HEK293 (cell line): ENCODE results near the gene XK.

Experiments used
- CTCF ChIA-PET: fragments of 350-600 bp; formaldehyde crosslinking; extraction: SDS; loops from one replicate; lab custom pipeline; 2021; ENCODE audit warnings: antibody characterized with exemption; lab: Yijun Ruan, JAX
- POLR2A ChIA-PET: fragments of 300-600 bp; formaldehyde crosslinking; extraction: SDS; loops from one replicate; lab custom pipeline; 2020; ENCODE audit warnings: antibody characterized with exemption, inconsistent platforms; lab: Yijun Ruan, JAX
- H3K27ac ChIP-seq: fragments of 200-500 bp; sonication (Bioruptor generic); 2 replicates; pipeline ENCODE4 v1.5.1; 2014; ENCODE audit warnings: low read depth, low read length, control low read depth, inconsistent platforms; ENCODE audit errors: extremely low read depth
- H3K36me3 ChIP-seq, 2 experiments: fragments of 200-500 bp in 1 of 2; sonication (Bioruptor generic) in 1 of 2; 1 replicate in 1 of 2; 2 replicates in 1 of 2; pipeline ENCODE4 v1.5.1; 2014 to 2017; ENCODE audit warnings: inconsistent platforms in 2 of 2, low read length in 2 of 2; ENCODE audit not compliant: control insufficient read depth in 2 of 2, insufficient read depth in 1 of 2
- H3K4me1 ChIP-seq: fragments of 200-500 bp; sonication (Bioruptor generic); 2 replicates; pipeline ENCODE4 v1.5.1; 2014; ENCODE audit warnings: mild to moderate bottlenecking, low read length, inconsistent platforms; ENCODE audit not compliant: control insufficient read depth, insufficient read depth
- H3K4me3 ChIP-seq: 2 replicates; pipeline ENCODE4 v1.5.1; 2011; ENCODE audit warnings: low read depth, mild to moderate bottlenecking, control low read depth, low read length, moderate library complexity
- H3K9me3 ChIP-seq: fragments of 200-500 bp; sonication (Bioruptor generic); 2 replicates; pipeline ENCODE4 v1.5.1; 2014; ENCODE audit warnings: low read depth, low read length, inconsistent platforms; ENCODE audit not compliant: control insufficient read depth, insufficient read depth
- EGR2 ChIP-seq: fragments of 450-650 bp; formaldehyde crosslinking; IDR thresholded peaks from 2 replicates; pipeline ENCODE4 v1.5.1; 2016; ENCODE audit warnings: low read depth, missing biosample characterization, missing genetic modification characterization
- HOXA7 ChIP-seq: sonication (generic); formaldehyde crosslinking; IDR thresholded peaks from 2 replicates; pipeline ENCODE4 v1.8.1; 2022; ENCODE audit warnings: missing genetic modification reagents, borderline replicate concordance
- HOXC10 ChIP-seq: sonication (generic); formaldehyde crosslinking; IDR thresholded peaks from 2 replicates; pipeline ENCODE4 v1.8.1; 2023; ENCODE audit warnings: mild to moderate bottlenecking, missing genetic modification reagents
- KLF1 ChIP-seq: fragments of 450-650 bp; formaldehyde crosslinking; IDR thresholded peaks from 2 replicates; pipeline ENCODE4 v1.5.1; 2016; ENCODE audit warnings: missing biosample characterization, missing genetic modification characterization
- KLF8 ChIP-seq: fragments of 450-650 bp; formaldehyde crosslinking; IDR thresholded peaks from 2 replicates; pipeline ENCODE4 v1.5.1; 2016; ENCODE audit warnings: missing biosample characterization, missing genetic modification characterization
- SETDB1 ChIP-seq: IDR thresholded peaks from one replicate; pipeline ENCODE4 v1.6.1; 2017; ENCODE audit warnings: mild to moderate bottlenecking, low read length, moderate library complexity, mixed read lengths; ENCODE audit not compliant: insufficient read length
- ZEB2 ChIP-seq: fragments of 450-650 bp; formaldehyde crosslinking; IDR thresholded peaks from 2 replicates; pipeline ENCODE4 v1.5.1; 2016; ENCODE audit warnings: missing biosample characterization, missing genetic modification characterization
- ZIC2 ChIP-seq: fragments of 450-650 bp; formaldehyde crosslinking; IDR thresholded peaks from 2 replicates; pipeline ENCODE4 v1.5.1; 2016; ENCODE audit warnings: missing biosample characterization, missing genetic modification characterization
- ZNF2 ChIP-seq: fragments of 450-650 bp; formaldehyde crosslinking; IDR thresholded peaks from 2 replicates; pipeline ENCODE4 v1.5.1; 2016; ENCODE audit warnings: missing biosample characterization, missing genetic modification characterization
- ZNF23 ChIP-seq: fragments of 450-650 bp; formaldehyde crosslinking; IDR thresholded peaks from 2 replicates; pipeline ENCODE4 v1.5.1; 2016; ENCODE audit warnings: missing biosample characterization, missing genetic modification characterization, borderline replicate concordance
- ZNF366 ChIP-seq: fragments of 450-650 bp; formaldehyde crosslinking; conservative IDR thresholded peaks from 2 replicates; pipeline ENCODE4 v1.5.1; 2016; ENCODE audit warnings: missing biosample characterization, missing genetic modification characterization
- ZNF514 ChIP-seq: fragments of 450-650 bp; formaldehyde crosslinking; IDR thresholded peaks from 2 replicates; pipeline ENCODE4 v1.5.1; 2016; ENCODE audit warnings: missing biosample characterization, missing genetic modification characterization
- ZNF561 ChIP-seq: fragments of 450-650 bp; IDR thresholded peaks from 2 replicates; pipeline ENCODE4 v1.5.1; 2018; ENCODE audit warnings: missing biosample characterization, missing genetic modification characterization, borderline replicate concordance
- ZNF585B ChIP-seq: fragments of 450-650 bp; formaldehyde crosslinking; IDR thresholded peaks from 2 replicates; pipeline ENCODE4 v1.5.1; 2016; ENCODE audit warnings: missing biosample characterization, missing genetic modification characterization
- ZNF670 ChIP-seq: fragments of 450-650 bp; formaldehyde crosslinking; IDR thresholded peaks from 2 replicates; pipeline ENCODE4 v1.5.1; 2016; ENCODE audit warnings: missing biosample characterization, missing genetic modification characterization, low read depth
- ZNF768 ChIP-seq: fragments of 450-650 bp; formaldehyde crosslinking; IDR thresholded peaks from 2 replicates; pipeline ENCODE4 v1.5.1; 2018; ENCODE audit warnings: missing biosample characterization, mild to moderate bottlenecking, missing genetic modification characterization
- TF ChIP-seq, protein P1 (sequence below): fragments of 450-650 bp; formaldehyde crosslinking; IDR thresholded peaks from 2 replicates; pipeline ENCODE4 v1.5.1; 2016; ENCODE audit warnings: missing biosample characterization, missing genetic modification characterization
- TF ChIP-seq, protein P2 (sequence below): fragments of 450-650 bp; formaldehyde crosslinking; IDR thresholded peaks from 2 replicates; pipeline ENCODE4 v1.5.1; 2016; ENCODE audit warnings: missing biosample characterization, missing genetic modification characterization
- TF ChIP-seq, protein P3 (sequence below): fragments of 450-650 bp; formaldehyde crosslinking; IDR thresholded peaks from 2 replicates; pipeline ENCODE4 v1.5.1; 2016; ENCODE audit warnings: missing biosample characterization, missing genetic modification characterization
- TF ChIP-seq, protein P4 (sequence below): fragments of 450-650 bp; formaldehyde crosslinking; IDR thresholded peaks from 2 replicates; pipeline ENCODE4 v1.5.1; 2016; ENCODE audit warnings: missing biosample characterization, missing genetic modification characterization

Gene XK

DNA sequence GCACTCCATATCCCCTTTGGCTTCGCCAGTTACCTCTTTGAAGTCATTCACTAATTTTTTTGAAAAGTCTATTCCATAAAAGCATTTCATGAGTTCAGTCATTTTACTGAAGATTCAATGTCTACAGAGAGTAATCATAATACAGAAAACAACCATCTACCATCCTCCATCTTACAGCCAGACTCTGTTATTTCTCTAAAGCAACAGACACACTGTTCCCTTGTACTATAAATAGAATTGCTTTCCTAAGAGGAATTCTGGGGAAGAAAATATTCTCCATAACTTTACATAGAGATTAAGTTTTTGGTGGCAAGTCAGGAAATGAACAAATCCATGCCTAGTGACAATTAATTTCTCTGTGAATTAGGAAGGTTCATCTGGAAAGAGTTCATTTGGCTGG lies 37.0 kb downstream of the XK start (continued):
- TF ChIP-seq, protein P1, sequence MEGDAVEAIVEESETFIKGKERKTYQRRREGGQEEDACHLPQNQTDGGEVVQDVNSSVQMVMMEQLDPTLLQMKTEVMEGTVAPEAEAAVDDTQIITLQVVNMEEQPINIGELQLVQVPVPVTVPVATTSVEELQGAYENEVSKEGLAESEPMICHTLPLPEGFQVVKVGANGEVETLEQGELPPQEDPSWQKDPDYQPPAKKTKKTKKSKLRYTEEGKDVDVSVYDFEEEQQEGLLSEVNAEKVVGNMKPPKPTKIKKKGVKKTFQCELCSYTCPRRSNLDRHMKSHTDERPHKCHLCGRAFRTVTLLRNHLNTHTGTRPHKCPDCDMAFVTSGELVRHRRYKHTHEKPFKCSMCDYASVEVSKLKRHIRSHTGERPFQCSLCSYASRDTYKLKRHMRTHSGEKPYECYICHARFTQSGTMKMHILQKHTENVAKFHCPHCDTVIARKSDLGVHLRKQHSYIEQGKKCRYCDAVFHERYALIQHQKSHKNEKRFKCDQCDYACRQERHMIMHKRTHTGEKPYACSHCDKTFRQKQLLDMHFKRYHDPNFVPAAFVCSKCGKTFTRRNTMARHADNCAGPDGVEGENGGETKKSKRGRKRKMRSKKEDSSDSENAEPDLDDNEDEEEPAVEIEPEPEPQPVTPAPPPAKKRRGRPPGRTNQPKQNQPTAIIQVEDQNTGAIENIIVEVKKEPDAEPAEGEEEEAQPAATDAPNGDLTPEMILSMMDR (tag by site-specific recombination), result no peak
- TF ChIP-seq HOXA7, result no peak
- TF ChIP-seq HOXC10 (CRISPR knock-in tag), result no peak
- TF ChIP-seq EGR2 (tag by site-specific recombination), result no peak
- no peak for TF ChIP-seq ZNF366 (tag by site-specific recombination)

DNA sequence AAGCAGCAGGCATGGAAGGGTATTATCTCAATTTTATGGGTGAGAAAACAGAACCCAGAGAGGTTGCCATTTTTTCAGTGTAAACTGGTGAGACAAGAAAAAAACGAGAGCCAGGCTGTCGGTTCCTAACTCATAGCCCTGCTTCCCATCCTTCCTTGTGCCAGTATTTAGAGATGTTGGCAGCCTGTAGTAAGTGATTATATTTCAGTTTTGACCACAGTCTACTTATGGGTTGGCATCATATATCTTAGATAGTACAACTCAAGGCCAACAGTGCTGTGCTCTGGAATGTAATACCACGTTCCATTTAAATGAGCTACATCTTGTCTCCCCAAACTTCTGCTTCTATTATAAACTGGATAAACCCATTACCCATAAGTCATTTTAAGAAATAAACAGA lies 40.8 kb downstream of the XK start:
- H3K4me1 ChIP-seq, result no peaks in the 10 kb centered on the region
- ChIA-PET POLR2A (no interaction called here), CTCF (interaction anchor here (0.6 to 0.7 kb wide), 2 partner anchors 10 to 991 kb away, joined by 3 read pairs; no protein-coding TSS in a partner anchor)
- H3K27ac ChIP-seq, result no peak overlapping the region
- no peaks in the 10 kb centered on the region; a peak in 1 of 3 replicates for H3K36me3 ChIP-seq
- TF ChIP-seq, protein P2, sequence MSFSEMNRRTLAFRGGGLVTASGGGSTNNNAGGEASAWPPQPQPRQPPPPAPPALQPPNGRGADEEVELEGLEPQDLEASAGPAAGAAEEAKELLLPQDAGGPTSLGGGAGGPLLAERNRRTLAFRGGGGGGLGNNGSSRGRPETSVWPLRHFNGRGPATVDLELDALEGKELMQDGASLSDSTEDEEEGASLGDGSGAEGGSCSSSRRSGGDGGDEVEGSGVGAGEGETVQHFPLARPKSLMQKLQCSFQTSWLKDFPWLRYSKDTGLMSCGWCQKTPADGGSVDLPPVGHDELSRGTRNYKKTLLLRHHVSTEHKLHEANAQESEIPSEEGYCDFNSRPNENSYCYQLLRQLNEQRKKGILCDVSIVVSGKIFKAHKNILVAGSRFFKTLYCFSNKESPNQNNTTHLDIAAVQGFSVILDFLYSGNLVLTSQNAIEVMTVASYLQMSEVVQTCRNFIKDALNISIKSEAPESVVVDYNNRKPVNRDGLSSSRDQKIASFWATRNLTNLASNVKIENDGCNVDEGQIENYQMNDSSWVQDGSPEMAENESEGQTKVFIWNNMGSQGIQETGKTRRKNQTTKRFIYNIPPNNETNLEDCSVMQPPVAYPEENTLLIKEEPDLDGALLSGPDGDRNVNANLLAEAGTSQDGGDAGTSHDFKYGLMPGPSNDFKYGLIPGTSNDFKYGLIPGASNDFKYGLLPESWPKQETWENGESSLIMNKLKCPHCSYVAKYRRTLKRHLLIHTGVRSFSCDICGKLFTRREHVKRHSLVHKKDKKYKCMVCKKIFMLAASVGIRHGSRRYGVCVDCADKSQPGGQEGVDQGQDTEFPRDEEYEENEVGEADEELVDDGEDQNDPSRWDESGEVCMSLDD, result no peak
- TF ChIP-seq ZNF768 (tag by site-specific recombination), result no peak
- no peak for TF ChIP-seq ZNF514
- no peak for TF ChIP-seq ZNF2 (tag by site-specific recombination)
- TF ChIP-seq ZEB2 (tag by site-specific recombination), result no peak
- no peak for TF ChIP-seq KLF1 (tag by site-specific recombination)
- TF ChIP-seq, protein P3, sequence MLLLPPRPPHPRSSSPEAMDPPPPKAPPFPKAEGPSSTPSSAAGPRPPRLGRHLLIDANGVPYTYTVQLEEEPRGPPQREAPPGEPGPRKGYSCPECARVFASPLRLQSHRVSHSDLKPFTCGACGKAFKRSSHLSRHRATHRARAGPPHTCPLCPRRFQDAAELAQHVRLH, result no peak
- no peak for TF ChIP-seq KLF8 (tag by site-specific recombination)
- no peak for TF ChIP-seq ZNF585B (tag by site-specific recombination)
- TF ChIP-seq ZIC2 (tag by site-specific recombination), result no peak
- TF ChIP-seq SETDB1, result no peak
- TF ChIP-seq ZNF23 (tag by site-specific recombination), result no peak
- TF ChIP-seq ZNF561, result no peak
- TF ChIP-seq, protein P4, sequence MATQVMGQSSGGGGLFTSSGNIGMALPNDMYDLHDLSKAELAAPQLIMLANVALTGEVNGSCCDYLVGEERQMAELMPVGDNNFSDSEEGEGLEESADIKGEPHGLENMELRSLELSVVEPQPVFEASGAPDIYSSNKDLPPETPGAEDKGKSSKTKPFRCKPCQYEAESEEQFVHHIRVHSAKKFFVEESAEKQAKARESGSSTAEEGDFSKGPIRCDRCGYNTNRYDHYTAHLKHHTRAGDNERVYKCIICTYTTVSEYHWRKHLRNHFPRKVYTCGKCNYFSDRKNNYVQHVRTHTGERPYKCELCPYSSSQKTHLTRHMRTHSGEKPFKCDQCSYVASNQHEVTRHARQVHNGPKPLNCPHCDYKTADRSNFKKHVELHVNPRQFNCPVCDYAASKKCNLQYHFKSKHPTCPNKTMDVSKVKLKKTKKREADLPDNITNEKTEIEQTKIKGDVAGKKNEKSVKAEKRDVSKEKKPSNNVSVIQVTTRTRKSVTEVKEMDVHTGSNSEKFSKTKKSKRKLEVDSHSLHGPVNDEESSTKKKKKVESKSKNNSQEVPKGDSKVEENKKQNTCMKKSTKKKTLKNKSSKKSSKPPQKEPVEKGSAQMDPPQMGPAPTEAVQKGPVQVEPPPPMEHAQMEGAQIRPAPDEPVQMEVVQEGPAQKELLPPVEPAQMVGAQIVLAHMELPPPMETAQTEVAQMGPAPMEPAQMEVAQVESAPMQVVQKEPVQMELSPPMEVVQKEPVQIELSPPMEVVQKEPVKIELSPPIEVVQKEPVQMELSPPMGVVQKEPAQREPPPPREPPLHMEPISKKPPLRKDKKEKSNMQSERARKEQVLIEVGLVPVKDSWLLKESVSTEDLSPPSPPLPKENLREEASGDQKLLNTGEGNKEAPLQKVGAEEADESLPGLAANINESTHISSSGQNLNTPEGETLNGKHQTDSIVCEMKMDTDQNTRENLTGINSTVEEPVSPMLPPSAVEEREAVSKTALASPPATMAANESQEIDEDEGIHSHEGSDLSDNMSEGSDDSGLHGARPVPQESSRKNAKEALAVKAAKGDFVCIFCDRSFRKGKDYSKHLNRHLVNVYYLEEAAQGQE, result no peak
- no peak for TF ChIP-seq ZNF670 (tag by site-specific recombination)
- TF ChIP-seq, all 188 proteins: peak for 0
- no peaks in the 10 kb centered on the region for H3K9me3 ChIP-seq
- no peak overlapping the region for H3K4me3 ChIP-seq
